Gastroesophageal sphincter (tissue), 3 donors: ENCODE data around the gene EPHB1.

Source experiments
- CTCF ChIP-seq, 4 experiments: fragments of 200-600 bp in 2 of 4; fragments of 450-650 bp in 2 of 4; sonication (generic) in 1 of 4; IDR thresholded peaks; one replicate each; pipeline ENCODE4 v1.5.1; 2017 to 2019; ENCODE audit warnings: antibody characterized with exemption in 4 of 4, mild to moderate bottlenecking in 2 of 4, moderate library complexity in 2 of 4
- POLR2A ChIP-seq, 2 donors: fragments of 450-650 bp; IDR thresholded peaks; one replicate each; pipeline ENCODE4 v1.6.1; 2017; ENCODE audit warnings: antibody characterized with exemption in 2 of 2, mild to moderate bottlenecking in 2 of 2, moderate library complexity in 1 of 2
- POLR2AphosphoS5 ChIP-seq: sonication (generic); formaldehyde crosslinking; IDR thresholded peaks from one replicate; pipeline ENCODE4 v1.6.1; 2017; ENCODE audit warnings: antibody characterized with exemption

DNA sequence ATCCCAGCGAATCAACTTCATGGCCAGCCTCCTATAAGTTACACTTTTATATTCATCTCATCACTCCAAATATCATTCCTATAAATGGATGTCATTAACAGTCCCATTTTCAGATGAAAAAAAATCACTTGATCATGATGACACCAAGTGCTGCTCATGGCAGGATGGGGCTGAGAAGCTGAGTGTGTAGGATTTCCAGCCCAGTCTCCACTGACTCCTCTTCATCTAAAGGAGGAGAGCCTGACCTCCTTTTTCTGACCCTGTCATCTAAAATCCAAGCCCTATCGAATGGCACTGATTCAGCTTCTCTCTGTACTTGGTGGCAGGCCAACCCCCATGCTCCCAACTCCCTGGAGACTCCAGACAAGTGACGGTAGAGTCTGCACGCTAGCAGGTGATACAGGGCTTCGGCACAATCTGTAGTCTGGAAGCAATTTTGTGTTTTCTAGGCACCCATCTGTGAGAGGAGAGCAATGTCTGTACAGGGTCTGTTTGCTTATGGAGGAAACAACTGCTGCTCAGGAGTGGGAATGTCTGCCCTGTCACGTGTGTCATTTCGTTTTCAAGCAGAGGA lies 103.2 kb downstream of the EPHB1 start:
- no peak for TF ChIP-seq CTCF (IDR thresholded peaks at IDR 0.05)
- no peak for TF ChIP-seq POLR2A (IDR thresholded peaks at IDR 0.05)
- TF ChIP-seq POLR2AphosphoS5, result no peak
